Activated CD8-positive, alpha-beta memory T cell treated with anti-CD3 and anti-CD28 coated beads for 36 hours (primary cell): ENCODE results near the gene ZNF280B. TPM values are rescaled to one million over a fixed set of nuclear protein-coding genes. Genes with fewer than 3 reads are reported as not detected.
"Not testable (repeated sequence)": the region's sequence is repeated elsewhere in the genome, so short reads cannot be mapped to it uniquely, and the experiment has no call there.

Experiments
- CTCF ChIA-PET: fragments of 350-600 bp; sonication (Branson Sonifier 250); formaldehyde crosslinking; loops from one replicate; lab custom pipeline; 2021; ENCODE audit warnings: antibody characterized with exemption; lab: Charles Lee
- POLR2A ChIA-PET: fragments of 350-600 bp; sonication (Branson Sonifier 250); formaldehyde crosslinking; loops from one replicate; lab custom pipeline; 2021; ENCODE audit warnings: antibody characterized with exemption; lab: Charles Lee
- total RNA-seq, 2 experiments: library from RNA; stranded (reverse); gene quantifications; one replicate each; pipeline ENCODE4 v1.2.3, GENCODE V29; 2021

The ZNF280B gene
- total RNA-seq, 2 experiments from 2014 or later: 3.8 to 4.1 TPM

- POLR2A ChIA-PET: no interaction called here
- CTCF ChIA-PET: no interaction called here
Measured at GRCh38 chr22:22536515-22536914, 28.0 kb upstream of the ZNF280B start.

- ChIA-PET POLR2A (no interaction called here), CTCF (no interaction called here)
Measured at GRCh38 chr22:22535662-22536061, 27.1 kb upstream of the ZNF280B start.

- CTCF ChIA-PET: no interaction called here
- POLR2A ChIA-PET: no interaction called here
Measured at GRCh38 chr22:22534604-22535415, 26.3 kb upstream of the ZNF280B start.

- ChIA-PET POLR2A (no interaction called here), CTCF (interaction anchor here (0.6 kb wide), 1 partner anchor 10 kb away, joined by 3 read pairs; no protein-coding TSS in a partner anchor)
Measured at GRCh38 chr22:22533863-22534262, 25.3 kb upstream of the ZNF280B start.

GRCh38 chr22:22533417-22533816, 24.9 kb upstream of the ZNF280B start:
- CTCF ChIA-PET: interaction anchor here (0.6 kb wide), 1 partner anchor 10 kb away, joined by 3 read pairs; no protein-coding TSS in a partner anchor
- POLR2A ChIA-PET: no interaction called here

GRCh38 chr22:22532547-22533071, 24.1 kb upstream of the ZNF280B start:
- POLR2A ChIA-PET: interaction anchor here (0.7 kb wide), 1 partner anchor 12 kb away, joined by 4 read pairs; no protein-coding TSS in a partner anchor
- CTCF ChIA-PET: not testable (repeated sequence)

GRCh38 chr22:22531770-22532546, 23.4 kb upstream of the ZNF280B start:
- CTCF ChIA-PET: no interaction called here
- POLR2A ChIA-PET: interaction anchor here (0.7 kb wide), 1 partner anchor 12 kb away, joined by 4 read pairs; no protein-coding TSS in a partner anchor

GRCh38 chr22:22528780-22529179, 20.2 kb upstream of the ZNF280B start:
- POLR2A ChIA-PET: no interaction called here
- CTCF ChIA-PET: no interaction called here

GRCh38 chr22:22527312-22527711, 18.8 kb upstream of the ZNF280B start:
- ChIA-PET POLR2A (no interaction called here), CTCF (no interaction called here)

GRCh38 chr22:22526125-22526912, 17.8 kb upstream of the ZNF280B start:
- ChIA-PET POLR2A (no interaction called here), CTCF (no interaction called here)

GRCh38 chr22:22523494-22523893, 15.0 kb upstream of the ZNF280B start:
- POLR2A ChIA-PET: no interaction called here
- CTCF ChIA-PET: no interaction called here

GRCh38 chr22:22521631-22522030, 13.1 kb upstream of the ZNF280B start:
- POLR2A ChIA-PET: no interaction called here

GRCh38 chr22:22520667-22521602, 12.4 kb upstream of the ZNF280B start:
- ChIA-PET POLR2A (no interaction called here), CTCF (no interaction called here)

More at GRCh38 chr22:22521631-22522030, 13.1 kb upstream of the ZNF280B start:
- CTCF ChIA-PET: no interaction called here

GRCh38 chr22:22520020-22520656, 11.6 kb upstream of the ZNF280B start, which contains the start of gene ZNF280A:
Gene ZNF280A (minus strand): TSS chr22:22520270. CDS start chr22:22515630, 4,640 bp downstream.
- POLR2A ChIA-PET: no interaction called here
- CTCF ChIA-PET: interaction anchor here (0.6 kb wide), 1 partner anchor 55 kb away, joined by 3 read pairs; no protein-coding TSS in a partner anchor

GRCh38 chr22:22519591-22519990, 11.0 kb upstream of the ZNF280B start:
- ChIA-PET CTCF (interaction anchor here (0.6 kb wide), 1 partner anchor 54 kb away, joined by 3 read pairs; no protein-coding TSS in a partner anchor), POLR2A (no interaction called here)

GRCh38 chr22:22516992-22517391, 8.4 kb upstream of the ZNF280B start:
- CTCF ChIA-PET: no interaction called here
- POLR2A ChIA-PET: interaction anchor here (0.6 kb wide), 1 partner anchor 69 kb away, joined by 3 read pairs; no protein-coding TSS in a partner anchor

- POLR2A ChIA-PET: no interaction called here
- CTCF ChIA-PET: no interaction called here
Measured at GRCh38 chr22:22515890-22516289, 7.3 kb upstream of the ZNF280B start.
